HepG2 (cell line): ENCODE results near the gene CTSA. TPM values are rescaled to one million over a fixed set of nuclear protein-coding genes. Genes with fewer than 3 reads are reported as not detected.

Experiments used
- ARID4A ChIP-seq: sonication (generic); formaldehyde crosslinking; IDR thresholded peaks from 2 replicates; pipeline ENCODE4 v1.5.0; 2020; ENCODE audit warnings: mild to moderate bottlenecking, missing genetic modification reagents, borderline replicate concordance
- CBX1 ChIP-seq: IDR thresholded peaks from one replicate; pipeline ENCODE4 v1.6.1; 2016; ENCODE audit warnings: antibody characterized with exemption, low read depth
- DR1 ChIP-seq: sonication (generic); formaldehyde crosslinking; IDR thresholded peaks from 2 replicates; pipeline ENCODE4 v1.8.0; 2021; ENCODE audit warnings: mild to moderate bottlenecking, missing genetic modification reagents, inconsistent platforms
- E2F1 ChIP-seq: sonication (generic); formaldehyde crosslinking; IDR thresholded peaks from 2 replicates; pipeline ENCODE4 v1.5.0; 2020; ENCODE audit warnings: missing genetic modification reagents
- ELF4 ChIP-seq: sonication (generic); formaldehyde crosslinking; IDR thresholded peaks from 2 replicates; pipeline ENCODE4 v1.5.0; 2020; ENCODE audit warnings: missing genetic modification reagents, mild to moderate bottlenecking, moderate library complexity, borderline replicate concordance
- GPN1 ChIP-seq: sonication (generic); formaldehyde crosslinking; IDR thresholded peaks from 2 replicates; pipeline ENCODE4 v1.5.1; 2020; ENCODE audit warnings: missing genetic modification reagents, borderline replicate concordance
- HDAC2 ChIP-seq: sonication (generic); formaldehyde crosslinking; IDR thresholded peaks from 2 replicates; pipeline ENCODE4 v1.4.0; 2020; ENCODE audit warnings: missing genetic modification reagents
- HNRNPUL1 ChIP-seq: fragments of 200-400 bp; formaldehyde crosslinking; IDR thresholded peaks from 2 replicates; pipeline ENCODE4 v1.6.1; 2017; ENCODE audit warnings: low read depth, mild to moderate bottlenecking, low read length, moderate library complexity
- MYC ChIP-seq: sonication (generic); formaldehyde crosslinking; IDR thresholded peaks from 2 replicates; pipeline ENCODE4 v1.9.0; 2021; ENCODE audit warnings: missing genetic modification reagents, borderline replicate concordance
- MYPOP ChIP-seq: sonication (generic); formaldehyde crosslinking; IDR thresholded peaks from 2 replicates; pipeline ENCODE4 v1.8.1; 2023; ENCODE audit warnings: mild to moderate bottlenecking, moderate library complexity, missing genetic modification reagents
- NPAS2 ChIP-seq: sonication (generic); formaldehyde crosslinking; IDR thresholded peaks from 2 replicates; pipeline ENCODE4 v1.8.0; 2022; ENCODE audit warnings: mild to moderate bottlenecking, missing genetic modification reagents, borderline replicate concordance
- PBX3 ChIP-seq: sonication (generic); formaldehyde crosslinking; IDR thresholded peaks from 2 replicates; pipeline ENCODE4 v1.8.1; 2023; ENCODE audit warnings: missing genetic modification reagents, inconsistent platforms, borderline replicate concordance
- SP4 ChIP-seq: sonication (generic); formaldehyde crosslinking; IDR thresholded peaks from 2 replicates; pipeline ENCODE4 v1.8.1; 2023; ENCODE audit warnings: mild to moderate bottlenecking, missing genetic modification reagents
- TFDP1 ChIP-seq: IDR thresholded peaks from 2 replicates; pipeline ENCODE4 v1.6.1; 2016; ENCODE audit warnings: missing compliant biosample characterization, missing genetic modification reagents, borderline replicate concordance
- ZFYVE20 ChIP-seq: sonication (generic); formaldehyde crosslinking; IDR thresholded peaks from 2 replicates; pipeline ENCODE4 v1.8.0; 2023; ENCODE audit warnings: low read depth, mild to moderate bottlenecking, moderate library complexity, missing genetic modification reagents, borderline replicate concordance
- ZNF253 ChIP-seq: sonication (generic); formaldehyde crosslinking; IDR thresholded peaks from 2 replicates; pipeline ENCODE4 v1.8.0; 2022; ENCODE audit warnings: mild to moderate bottlenecking, missing genetic modification reagents, borderline replicate concordance
- ZNF343 ChIP-seq: sonication (generic); formaldehyde crosslinking; IDR thresholded peaks from 2 replicates; pipeline ENCODE4 v1.4.0; 2020; ENCODE audit warnings: mild to moderate bottlenecking, missing genetic modification reagents
- ZNF451 ChIP-seq: sonication (generic); formaldehyde crosslinking; IDR thresholded peaks from 2 replicates; pipeline ENCODE4 v1.5.0; 2020; ENCODE audit warnings: mild to moderate bottlenecking, missing genetic modification reagents
- ZNF563 ChIP-seq: sonication (generic); formaldehyde crosslinking; IDR thresholded peaks from 2 replicates; pipeline ENCODE4 v1.8.0; 2022; ENCODE audit warnings: mild to moderate bottlenecking, moderate library complexity, missing genetic modification reagents
- ZNF790 ChIP-seq: sonication (generic); formaldehyde crosslinking; IDR thresholded peaks from 2 replicates; pipeline ENCODE4 v1.8.0; 2022; ENCODE audit warnings: missing genetic modification reagents, mild to moderate bottlenecking, borderline replicate concordance
- polyA plus RNA-seq, 8 experiments: library from polyadenylated mRNA; depleted of rRNA in 3 of 8; stranded (reverse) in 7 of 8; unstranded in 1 of 8; fragments of >200 nt; fragmentation: Illumina TruSeq in 4 of 8; extraction: Trizol in 4 of 8; gene quantifications; 2 replicates each; pipeline versions ENCODE4 v1.2.1 to v1.2.3, GENCODE V29; 2011 to 2016; ENCODE audit warnings: low read depth in 4 of 8, missing spikeins in 1 of 8, mixed read lengths in 1 of 8; ENCODE audit not compliant: insufficient read depth in 1 of 8
- total RNA-seq, 5 experiments: library from RNA; depleted of rRNA; stranded (reverse); fragments of >200 nt; fragmentation: Illumina TruSeq; extraction: Trizol; gene quantifications; 2 replicates each; pipeline ENCODE4 v1.2.3, GENCODE V29; 2016; ENCODE audit warnings: low read depth in 1 of 5

The CTSA gene
- total and polyA plus RNA-seq, 2 of the 13 experiments (the other 11 are each of a cell fraction or from before 2014, with no cell fraction given), result 202 to 231 TPM

GRCh38 chr20:45857114-45857881, 33.8 kb upstream of the CTSA start, which contains the start of the genes ACOT8 and ZSWIM3 (continued):
- TF ChIP-seq ELF4 (CRISPR knock-in tag) (peak; percentile 99), MYPOP (CRISPR knock-in tag) (peak; percentile 75; the same call in 1 of the 2 replicates), GPN1 (CRISPR knock-in tag) (0 out of 2 replicates have a peak, but pooled peaks have one; percentile 59), ZNF790 (CRISPR knock-in tag) (no peak), SP4 (CRISPR knock-in tag) (peak; percentile 84), TFDP1 (CRISPR knock-in tag) (no peak), ZFYVE20 (CRISPR knock-in tag) (no peak), ZNF563 (CRISPR knock-in tag) (0 out of 2 replicates have a peak, but pooled peaks have one; percentile 16), PBX3 (CRISPR knock-in tag) (peak; percentile 100), E2F1 (CRISPR knock-in tag) (0 out of 2 replicates have a peak, but pooled peaks have one; percentile 8), ARID4A (CRISPR knock-in tag) (peak; percentile 98), ZNF343 (no peak), MYC (CRISPR knock-in tag) (peak; percentile 43; the same call in 1 of the 2 replicates), HDAC2 (CRISPR knock-in tag) (no peak; the same call in none of the 2 replicates), HNRNPUL1 (no peak), ZNF253 (CRISPR knock-in tag) (no peak), NPAS2 (CRISPR knock-in tag) (0 out of 2 replicates have a peak, but pooled peaks have one; percentile 7), DR1 (CRISPR knock-in tag) (peak; percentile 98), ZNF451 (CRISPR knock-in tag) (no peak), CBX1 (peak; percentile 23)
